PC-3 (cell line): ENCODE results near the gene GNB2. TPM values are rescaled to one million over a fixed set of nuclear protein-coding genes. Genes with fewer than 3 reads are reported as not detected.
"Not testable (repeated sequence)": the region's sequence is repeated elsewhere in the genome, so short reads cannot be mapped to it uniquely, and the experiment has no call there.

ENCODE experiments used
- ATAC-seq: fragments of 200-7000 bp; cut with Tn5 transposase; 2 replicates; pipeline ENCODE4 v1.9.1; 2020; ENCODE audit warnings: mild to moderate bottlenecking, moderate library complexity
- BruUV-seq: library from RNA; stranded (reverse); fragments of 400-500 nt; replicated peaks from 2 replicates; lab custom pipeline; 2021; lab: Mats Ljungman, UMichigan
- CTCF ChIA-PET: fragments of 300-600 bp; sonication (Branson Sonifier 250); formaldehyde crosslinking; loops from one replicate; lab custom pipeline; 2022; ENCODE audit warnings: antibody characterized with exemption; lab: Charles Lee
- POLR2A ChIA-PET: fragments of 300-600 bp; sonication (Branson Sonifier 250); formaldehyde crosslinking; loops from one replicate; lab custom pipeline; 2022; ENCODE audit warnings: antibody characterized with exemption; ENCODE audit not compliant: unreplicated experiment; lab: Charles Lee
- DNase-seq: peaks from one replicate; pipeline ENCODE4 v3.0.0-alpha.2; 2015
- H2AFZ ChIP-seq: fragments of 300-600 bp; sonication (generic); 2 replicates; pipeline ENCODE4 v1.6.0; 2016; ENCODE audit warnings: antibody characterized with exemption, low read length
- H3F3A ChIP-seq: fragments of 300-600 bp; sonication (generic); one replicate; pipeline ENCODE4 v1.6.0; 2017; ENCODE audit warnings: antibody characterized with exemption, low read length, control low read depth, mild to moderate bottlenecking; ENCODE audit not compliant: unreplicated experiment
- H3K27ac ChIP-seq: fragments of 300-600 bp; sonication (generic); 2 replicates; pipeline ENCODE4 v1.5.1; 2016; ENCODE audit warnings: mild to moderate bottlenecking, low read length
- H3K27me3 ChIP-seq: fragments of 300-600 bp; sonication (generic); 2 replicates; pipeline ENCODE4 v1.6.1; 2016; ENCODE audit warnings: low read length, mixed read lengths
- H3K36me3 ChIP-seq: fragments of 300-600 bp; sonication (generic); 2 replicates; pipeline ENCODE4 v1.6.1; 2016; ENCODE audit warnings: low read depth, mixed run types, low read length, mixed read lengths
- H3K4me1 ChIP-seq: fragments of 300-600 bp; sonication (generic); 2 replicates; pipeline ENCODE4 v1.5.1; 2016; ENCODE audit warnings: low read length; ENCODE audit not compliant: insufficient read depth
- H3K4me2 ChIP-seq: fragments of 300-600 bp; sonication (generic); 2 replicates; pipeline ENCODE4 v1.6.0; 2016; ENCODE audit warnings: low read length
- H3K4me3 ChIP-seq: fragments of 300-600 bp; sonication (generic); 2 replicates; pipeline ENCODE4 v1.5.1; 2016; ENCODE audit warnings: mild to moderate bottlenecking, low read length, mixed read lengths
- H3K79me2 ChIP-seq: fragments of 300-600 bp; sonication (generic); 2 replicates; pipeline ENCODE4 v1.6.1; 2017; ENCODE audit warnings: low read length, mixed read lengths
- H3K9ac ChIP-seq: fragments of 300-600 bp; sonication (generic); 2 replicates; pipeline ENCODE4 v1.6.0; 2016; ENCODE audit warnings: mild to moderate bottlenecking, low read length
- H3K9me2 ChIP-seq: fragments of 300-600 bp; sonication (generic); replicated peaks from 2 replicates; pipeline ENCODE4 v1.6.1; 2016; ENCODE audit warnings: mixed run types, low read length, mixed read lengths
- H3K9me3 ChIP-seq: fragments of 300-600 bp; sonication (generic); 2 replicates; pipeline ENCODE4 v1.6.1; 2016; ENCODE audit warnings: low read length, mixed read lengths
- H4K20me1 ChIP-seq: fragments of 300-600 bp; sonication (generic); 2 replicates; pipeline ENCODE4 v1.6.1; 2016; ENCODE audit warnings: low read length, mixed read lengths
- EZH2 ChIP-seq: fragments of 300-600 bp; sonication (generic); IDR thresholded peaks from one replicate; pipeline ENCODE4 v1.6.1; 2017; ENCODE audit warnings: antibody characterized with exemption, mild to moderate bottlenecking, low read length; ENCODE audit not compliant: unreplicated experiment
- EZH2phosphoT487 ChIP-seq: fragments of 300-600 bp; sonication (generic); IDR thresholded peaks from 2 replicates; pipeline ENCODE4 v1.6.1; 2018; ENCODE audit warnings: mild to moderate bottlenecking, antibody characterized with exemption, low read length, borderline replicate concordance
- intact Hi-C: fragments of 100-400 bp; cut with micrococcal nuclease; formaldehyde crosslinking; loops from 2 replicates; pipeline ENCODE4 v1.9.0; 2023
- total RNA-seq: library from RNA; depleted of rRNA; stranded (reverse); fragments of >200 nt; gene quantifications from 2 replicates; pipeline ENCODE4 v1.2.3, GENCODE V29; 2014
- TF ChIP-seq, protein P1 (sequence below): fragments of 300-600 bp; sonication (generic); conservative IDR thresholded peaks from 2 replicates; pipeline ENCODE4 v1.5.1; 2017; ENCODE audit warnings: antibody characterized with exemption, low read depth, mild to moderate bottlenecking, low read length

GNB2 gene
- total RNA-seq, 1 experiment from 2014 or later, result 164 TPM

DNA sequence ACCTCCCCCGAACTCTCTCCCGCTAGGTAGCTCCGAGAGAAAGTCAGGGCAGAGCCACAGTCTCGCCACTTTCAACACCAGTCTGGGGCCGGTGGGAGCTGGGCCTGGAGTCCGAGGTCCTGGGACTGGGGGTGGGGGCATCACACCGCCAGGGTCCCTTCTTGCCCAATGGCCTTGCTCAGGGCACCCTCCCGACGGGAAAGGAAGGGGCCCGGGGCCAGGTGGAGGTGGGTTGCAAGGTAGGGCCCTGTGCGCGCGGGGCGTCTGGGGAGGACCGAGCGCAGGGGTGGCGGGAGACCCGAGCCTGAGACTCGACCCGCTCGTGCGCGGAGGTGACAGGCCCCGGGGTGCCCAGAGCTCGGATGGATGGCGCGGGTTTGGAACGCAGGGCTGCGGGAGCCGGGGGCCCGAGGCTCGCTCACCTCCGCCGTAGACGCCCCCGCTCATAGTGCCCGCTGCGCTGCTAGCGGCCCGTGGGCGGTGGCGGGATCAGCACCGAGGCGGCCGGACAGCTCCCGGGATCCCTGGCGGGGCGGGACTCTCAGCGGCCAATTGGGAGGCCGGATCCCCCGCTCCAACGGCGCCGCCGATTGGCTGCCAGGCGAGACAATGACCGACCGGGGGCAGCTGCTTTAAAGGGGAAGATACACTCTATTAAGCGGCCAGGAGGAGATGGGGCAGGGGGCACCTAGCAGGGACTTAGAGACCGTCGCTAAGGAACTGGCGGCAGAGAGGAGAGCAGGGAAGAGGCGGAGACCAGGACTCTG, 17.4 kb upstream of the GNB2 start, which contains the start of gene ACTL6B:
Gene ACTL6B (minus strand): TSS at position 541 of the 767 bp plus-strand sequence. CDS start 94 bp downstream, at position 447.
- ChIA-PET POLR2A (no interaction called here), CTCF (no interaction called here)
- Histone ChIP-seq H3K9me2 (no peaks in the 10 kb centered on the region), H3K4me2 (no peak within 1 kb of the TSS), H3K27ac (no peak within 1 kb of the TSS), H3K79me2 (no peaks in the 10 kb centered on the region), H3K4me1 (no peaks in the 10 kb centered on the region), H3K27me3 (no peaks in the 10 kb centered on the region), H3K36me3 (no peaks in the 10 kb centered on the region), H2AFZ (no peak within 1 kb of the TSS), H3F3A (no peaks in the 10 kb centered on the region), H4K20me1 (no peaks in the 10 kb centered on the region), H3K9ac (no peak within 1 kb of the TSS), H3K9me3 (no peaks in the 10 kb centered on the region), H3K4me3 (no peak within 1 kb of the TSS)
- DNase-seq (no peak), ATAC-seq (peak; percentile 18; the same call in 1 of the 2 replicates)
- BruUV-seq, result no TSS peak
- TF ChIP-seq, protein P1, sequence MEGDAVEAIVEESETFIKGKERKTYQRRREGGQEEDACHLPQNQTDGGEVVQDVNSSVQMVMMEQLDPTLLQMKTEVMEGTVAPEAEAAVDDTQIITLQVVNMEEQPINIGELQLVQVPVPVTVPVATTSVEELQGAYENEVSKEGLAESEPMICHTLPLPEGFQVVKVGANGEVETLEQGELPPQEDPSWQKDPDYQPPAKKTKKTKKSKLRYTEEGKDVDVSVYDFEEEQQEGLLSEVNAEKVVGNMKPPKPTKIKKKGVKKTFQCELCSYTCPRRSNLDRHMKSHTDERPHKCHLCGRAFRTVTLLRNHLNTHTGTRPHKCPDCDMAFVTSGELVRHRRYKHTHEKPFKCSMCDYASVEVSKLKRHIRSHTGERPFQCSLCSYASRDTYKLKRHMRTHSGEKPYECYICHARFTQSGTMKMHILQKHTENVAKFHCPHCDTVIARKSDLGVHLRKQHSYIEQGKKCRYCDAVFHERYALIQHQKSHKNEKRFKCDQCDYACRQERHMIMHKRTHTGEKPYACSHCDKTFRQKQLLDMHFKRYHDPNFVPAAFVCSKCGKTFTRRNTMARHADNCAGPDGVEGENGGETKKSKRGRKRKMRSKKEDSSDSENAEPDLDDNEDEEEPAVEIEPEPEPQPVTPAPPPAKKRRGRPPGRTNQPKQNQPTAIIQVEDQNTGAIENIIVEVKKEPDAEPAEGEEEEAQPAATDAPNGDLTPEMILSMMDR, result no peak
- no peak for TF ChIP-seq EZH2phosphoT487
- TF ChIP-seq EZH2, result no peak
- intact Hi-C loops, result no loop called here

DNA sequence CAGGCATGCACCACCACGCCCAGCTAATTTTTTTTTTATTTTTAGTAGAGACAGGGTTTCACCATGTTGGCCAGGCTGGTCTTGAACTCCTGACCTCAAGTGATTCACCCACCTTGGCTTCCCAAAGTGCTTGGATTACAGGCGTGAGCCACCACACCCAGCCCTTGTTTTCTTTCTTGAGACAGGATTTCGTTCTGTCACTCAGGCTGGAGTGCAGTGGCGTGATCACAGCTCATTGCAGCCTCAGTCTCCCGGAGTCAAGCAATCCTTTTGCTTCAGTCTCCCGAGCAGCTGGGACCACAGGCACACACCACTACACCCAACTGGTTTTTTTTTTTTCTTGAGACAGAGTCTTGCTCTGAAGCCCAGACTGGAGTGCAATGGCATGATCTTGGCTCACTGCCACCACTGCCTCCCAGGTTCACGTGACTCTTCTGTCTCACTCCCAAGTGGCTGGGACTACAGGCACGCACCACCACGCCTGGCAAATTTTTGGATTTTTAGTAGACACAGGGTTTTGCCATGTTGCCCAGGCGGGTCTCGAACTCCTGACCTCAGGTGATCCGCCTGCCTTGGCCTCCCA, 11.3 kb upstream of the GNB2 start:
- POLR2A ChIA-PET, result interaction anchor here (0.7 kb wide), 1 partner anchor 296 kb away, joined by 17 read pairs; no protein-coding TSS in a partner anchor
- H3K79me2 ChIP-seq, H3K27me3 ChIP-seq, H3K36me3 ChIP-seq, H3K4me3 ChIP-seq, BruUV-seq, ATAC-seq, H2AFZ ChIP-seq, DNase-seq, H4K20me1 ChIP-seq, H3F3A ChIP-seq, CTCF ChIA-PET, H3K9ac ChIP-seq, H3K9me3 ChIP-seq, H3K4me2 ChIP-seq, H3K9me2 ChIP-seq, intact Hi-C loops, H3K27ac ChIP-seq, H3K4me1 ChIP-seq: not testable (repeated sequence)

DNA sequence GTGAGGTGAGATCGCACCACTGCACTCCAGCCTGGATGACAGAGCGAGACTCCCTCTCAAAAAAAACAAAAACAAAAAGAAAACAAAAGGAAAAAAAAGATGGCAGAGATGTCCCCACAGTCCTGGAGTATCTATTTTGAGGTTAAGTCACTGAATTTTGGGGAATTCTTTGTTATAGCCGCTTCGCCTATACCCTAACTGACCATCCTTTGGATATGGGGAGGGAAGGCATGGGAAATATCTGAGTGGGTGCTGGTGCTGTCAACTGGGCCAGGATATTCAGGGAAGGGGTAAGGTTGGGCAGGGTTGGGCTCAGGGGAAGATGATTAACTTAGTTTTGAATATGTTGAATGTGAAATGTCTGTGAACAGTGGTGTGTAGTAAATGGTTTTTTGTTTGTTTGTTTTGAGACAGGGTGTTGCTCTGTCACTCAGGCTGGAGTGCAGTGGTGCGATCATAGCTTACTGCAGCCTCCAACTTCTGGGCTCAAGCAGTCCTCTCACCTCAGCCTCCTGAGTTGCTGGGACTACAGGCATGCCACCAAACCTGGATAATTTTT, 8.3 kb upstream of the GNB2 start:
- TF ChIP-seq EZH2phosphoT487 (no peak), EZH2 (no peak)
- TF ChIP-seq, protein P1, result no peak
- CTCF ChIA-PET, result no interaction called here

More for the DNA sequence above, 8.3 kb upstream of the GNB2 start:
- Histone ChIP-seq H3K4me3 (no peak overlapping the region), H3K9ac (no peak overlapping the region), H3K9me3 (no peaks in the 10 kb centered on the region), H3K27ac (no peak overlapping the region), H3F3A (no peaks in the 10 kb centered on the region), H3K27me3 (no peaks in the 10 kb centered on the region), H4K20me1 (no peaks in the 10 kb centered on the region), H3K4me1 (no peaks in the 10 kb centered on the region), H3K9me2 (no peaks in the 10 kb centered on the region), H3K79me2 (no peaks in the 10 kb centered on the region), H2AFZ (no peak overlapping the region), H3K36me3 (no peaks in the 10 kb centered on the region), H3K4me2 (no peak overlapping the region)
- intact Hi-C loops, result no loop called here
- ATAC-seq (no peak), DNase-seq (no peak)
- BruUV-seq, result no TSS peak
- POLR2A ChIA-PET, result no interaction called here
